ENCODE results near the gene ANKRD6.

Gene ANKRD6

GRCh38 chr6:89487864-89488263 lies 54.9 kb downstream of the ANKRD6 start:
- DNase-seq: no peak
- TF ChIP-seq CTCF (IDR thresholded peaks at IDR 0.05): no peak
- Histone ChIP-seq H3K9me3 (no peaks in the 10 kb centered on the region), H3K27ac (no peak overlapping the region), H3K27me3 (no peaks in the 10 kb centered on the region), H3K36me3 (no peaks in the 10 kb centered on the region), H3K4me3 (no peak overlapping the region), H3K4me1 (peaks cover 0 to 47% (median 27%) of the 10 kb centered on the region in 4 donors)
- intact Hi-C loops (cut with DNase I; ENCODE audit: low total_unique reads): loop anchor here (10.0 kb wide), 1 partner anchor 77 kb away; no protein-coding TSS in a partner anchor

- no peak overlapping the region for H3K27ac ChIP-seq
- intact Hi-C loops (cut with DNase I; ENCODE audit: low total_unique reads): loop anchor here (10.0 kb wide), 1 partner anchor 76 kb away; no protein-coding TSS in a partner anchor
- H3K4me1 ChIP-seq: peaks cover 0 to 41% (median 21%) of the 10 kb centered on the region in 4 donors
- H3K9me3 ChIP-seq: no peaks in the 10 kb centered on the region
- H3K27me3 ChIP-seq: no peaks in the 10 kb centered on the region
- no peak overlapping the region for H3K4me3 ChIP-seq
- no peak for TF ChIP-seq CTCF (IDR thresholded peaks at IDR 0.05)
- H3K36me3 ChIP-seq: no peaks in the 10 kb centered on the region
- DNase-seq: no peak
Measured at GRCh38 chr6:89488438-89488837, 55.5 kb downstream of the ANKRD6 start.

- Histone ChIP-seq H3K36me3 (no peaks in the 10 kb centered on the region), H3K4me1 (peaks cover 0 to 35% (median 15%) of the 10 kb centered on the region in 4 donors), H3K9me3 (no peaks in the 10 kb centered on the region), H3K27ac (no peak overlapping the region), H3K4me3 (no peak overlapping the region), H3K27me3 (no peaks in the 10 kb centered on the region)
- no peak for DNase-seq
- intact Hi-C loops (cut with DNase I; ENCODE audit: low total_unique reads): loop anchor here (10.0 kb wide), 1 partner anchor 76 kb away; no protein-coding TSS in a partner anchor
- no peak for TF ChIP-seq CTCF (IDR thresholded peaks at IDR 0.05)
Measured at GRCh38 chr6:89489078-89489477, 56.1 kb downstream of the ANKRD6 start.

GRCh38 chr6:89492025-89492640 lies 59.2 kb downstream of the ANKRD6 start:
- Histone ChIP-seq H3K9me3 (no peaks in the 10 kb centered on the region), H3K36me3 (no peaks in the 10 kb centered on the region), H3K4me3 (no peak overlapping the region), H3K27me3 (no peaks in the 10 kb centered on the region), H3K27ac (no peak overlapping the region), H3K4me1 (peaks cover 0 to 7% (median 0%) of the 10 kb centered on the region in 4 donors)
- DNase-seq: no peak
- intact Hi-C loops (cut with DNase I; ENCODE audit: low total_unique reads): no loop called here
- no peak for TF ChIP-seq CTCF (IDR thresholded peaks at IDR 0.05)

GRCh38 chr6:89494131-89494793 lies 61.3 kb downstream of the ANKRD6 start:
- no peak for DNase-seq
- intact Hi-C loops (cut with DNase I; ENCODE audit: low total_unique reads): no loop called here
- H3K27ac ChIP-seq: no peak overlapping the region
- H3K4me3 ChIP-seq: no peak overlapping the region
- no peaks in the 10 kb centered on the region for H3K36me3 ChIP-seq
- no peak for TF ChIP-seq CTCF (IDR thresholded peaks at IDR 0.05)
- H3K27me3 ChIP-seq: no peaks in the 10 kb centered on the region
- H3K4me1 ChIP-seq: no peaks in the 10 kb centered on the region
- H3K9me3 ChIP-seq: no peaks in the 10 kb centered on the region
